Measurements from ENCODE around the gene ANKS1A. TPM values are rescaled to one million over a fixed set of nuclear protein-coding genes. Genes with fewer than 3 reads are reported as not detected.

The ANKS1A gene
- total RNA-seq, 2 experiments from 2014 or later = 7.2 to 7.7 TPM

DNA sequence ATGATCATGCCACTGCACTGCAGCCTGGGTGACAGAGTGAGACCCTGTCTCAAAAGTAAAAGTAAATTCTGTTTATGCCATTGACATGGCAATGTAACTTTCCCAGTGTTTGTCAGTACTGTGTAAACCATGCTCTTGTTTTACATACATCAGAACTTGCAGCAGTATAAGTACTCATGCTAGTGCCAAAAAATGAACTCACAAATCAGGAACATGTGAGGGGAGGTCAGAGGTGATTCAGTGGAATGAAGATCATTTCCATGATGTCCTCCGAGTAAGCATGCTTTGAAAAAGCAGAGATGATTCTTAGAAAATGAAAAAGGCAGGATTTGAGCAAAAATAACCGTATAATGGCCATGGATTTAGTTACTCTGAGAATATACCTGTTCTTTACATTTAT lies 81.9 kb downstream of the ANKS1A start:
- H3K4me3 Mint-ChIP-seq = no peak overlapping the region
- no peaks in the 10 kb centered on the region for H3K27me3 Mint-ChIP-seq
- intact Hi-C loops (cut with micrococcal nuclease) = no loop called here
- H3K9me3 Mint-ChIP-seq = no peaks in the 10 kb centered on the region
- H3K27ac Mint-ChIP-seq = no peak overlapping the region
- ChIA-PET CTCF (interaction anchor here (1.3 kb wide), 1 partner anchor 235 kb away, joined by 4 read pairs; no protein-coding TSS in a partner anchor), POLR2A (no interaction called here)
- no peaks in the 10 kb centered on the region for H3K4me1 Mint-ChIP-seq (ENCODE audit: low read depth)
- H3K36me3 Mint-ChIP-seq = peaks cover 12% of the 10 kb centered on the region
- DNase-seq = no peak

DNA sequence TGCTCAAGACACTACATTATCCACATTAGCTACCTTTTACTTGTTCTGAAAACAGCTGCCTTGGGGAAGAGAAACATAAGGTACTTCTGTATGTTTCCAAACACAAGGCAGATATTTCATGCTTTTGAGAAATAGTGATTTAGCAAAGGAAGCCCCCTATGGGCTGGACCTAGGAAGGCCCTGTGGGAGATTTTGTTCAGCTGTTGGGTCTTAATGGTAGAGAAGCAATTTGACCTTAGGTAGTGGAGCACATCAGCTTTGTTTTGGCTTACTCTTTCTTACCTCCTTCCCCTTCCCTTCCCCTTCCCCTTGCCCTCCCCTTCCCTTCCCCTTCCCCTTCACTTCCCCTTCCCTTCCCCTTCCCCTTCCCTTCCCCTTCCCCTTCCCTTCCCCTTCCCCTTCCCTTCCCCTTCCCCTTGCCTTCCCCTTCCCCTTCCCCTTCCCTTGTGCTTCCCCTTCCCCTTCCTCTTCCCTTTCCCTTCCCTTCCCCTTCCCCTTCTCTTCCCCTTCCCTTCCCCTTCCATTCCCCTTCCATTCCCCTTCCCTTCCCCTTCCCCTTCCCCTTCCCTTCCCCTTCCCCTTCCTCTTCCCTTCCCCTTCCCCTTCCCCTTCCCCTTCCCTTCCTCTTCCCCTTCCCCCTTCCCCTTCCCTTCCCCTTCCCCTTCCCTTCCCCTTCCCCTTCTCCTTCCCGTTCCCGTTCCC lies 84.6 kb downstream of the ANKS1A start:
- DNase-seq = no peak
- H3K4me1 Mint-ChIP-seq (ENCODE audit: low read depth) = no peaks in the 10 kb centered on the region
- no peak overlapping the region for H3K4me3 Mint-ChIP-seq
- peaks cover 12% of the 10 kb centered on the region for H3K36me3 Mint-ChIP-seq
- ChIA-PET CTCF (interaction anchor here (0.7 to 1.9 kb wide), 2 partner anchors 14 to 86 kb away, joined by 3 to 5 read pairs; partner anchors contain the start of gene TAF11), POLR2A (no interaction called here)
- no peak overlapping the region for H3K27ac Mint-ChIP-seq
- intact Hi-C loops (cut with micrococcal nuclease) = no loop called here
- no peaks in the 10 kb centered on the region for H3K27me3 Mint-ChIP-seq
- H3K9me3 Mint-ChIP-seq = no peaks in the 10 kb centered on the region

DNA sequence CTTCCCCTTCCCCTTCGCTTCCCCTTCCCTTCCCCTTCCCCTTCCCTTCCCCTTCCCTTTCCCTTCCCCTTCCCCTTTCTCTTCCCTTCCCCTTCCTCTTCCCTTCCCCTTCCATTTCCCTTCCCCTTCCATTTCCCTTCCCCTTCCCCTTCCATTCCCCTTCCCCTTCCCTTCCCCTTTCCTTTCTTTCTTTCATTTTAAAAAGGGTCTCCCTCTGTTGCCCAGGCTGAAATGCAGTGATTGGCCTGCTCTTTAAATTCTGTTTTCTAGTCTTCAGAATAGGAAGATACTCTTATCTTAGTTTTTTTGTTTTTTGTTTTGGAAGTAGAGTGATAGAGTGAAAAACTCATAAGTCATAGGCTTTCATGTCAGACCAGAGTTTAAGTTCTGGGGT lies 85.2 kb downstream of the ANKS1A start:
- DNase-seq = no peak
- H3K27ac Mint-ChIP-seq = no peak overlapping the region
- H3K9me3 Mint-ChIP-seq = no peaks in the 10 kb centered on the region
- POLR2A ChIA-PET = no interaction called here
- peaks cover 12% of the 10 kb centered on the region for H3K36me3 Mint-ChIP-seq
- H3K4me1 Mint-ChIP-seq (ENCODE audit: low read depth) = no peaks in the 10 kb centered on the region
- H3K4me3 Mint-ChIP-seq = no peak overlapping the region
- intact Hi-C loops (cut with micrococcal nuclease) = no loop called here
- CTCF ChIA-PET = interaction anchor here (1.9 to 2.0 kb wide), 2 partner anchors 12 to 13 kb away, joined by 5 to 7 read pairs; no protein-coding TSS in a partner anchor
- H3K27me3 Mint-ChIP-seq = no peaks in the 10 kb centered on the region

DNA sequence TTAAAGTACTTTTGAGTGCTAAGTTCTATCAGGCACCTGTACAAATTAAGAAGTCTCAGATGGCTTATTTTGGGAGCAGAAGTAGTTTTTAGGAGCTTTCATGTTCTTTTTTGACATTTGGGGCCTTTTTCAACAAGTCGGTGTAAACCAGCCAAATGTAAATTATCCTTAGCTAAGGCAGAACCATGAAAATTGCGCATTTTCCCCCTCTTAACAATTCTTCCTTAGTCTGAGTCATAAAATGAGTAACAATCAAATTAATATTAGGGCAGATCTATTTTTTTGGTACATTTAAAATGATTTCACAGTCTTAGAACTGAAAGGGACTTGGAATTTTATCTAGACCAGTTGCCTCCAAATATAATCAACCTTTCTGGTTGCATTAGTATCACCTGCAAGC lies 87.2 kb downstream of the ANKS1A start:
- no peak overlapping the region for H3K27ac Mint-ChIP-seq
- H3K9me3 Mint-ChIP-seq = no peaks in the 10 kb centered on the region
- intact Hi-C loops (cut with micrococcal nuclease) = no loop called here
- no peaks in the 10 kb centered on the region for H3K4me1 Mint-ChIP-seq (ENCODE audit: low read depth)
- H3K36me3 Mint-ChIP-seq = peaks cover 4% of the 10 kb centered on the region
- H3K4me3 Mint-ChIP-seq = no peak overlapping the region
- POLR2A ChIA-PET = no interaction called here
- CTCF ChIA-PET = interaction anchor here (2.0 kb wide), 1 partner anchor 10 kb away, joined by 7 read pairs; no protein-coding TSS in a partner anchor
- H3K27me3 Mint-ChIP-seq = no peaks in the 10 kb centered on the region
- no peak for DNase-seq

DNA sequence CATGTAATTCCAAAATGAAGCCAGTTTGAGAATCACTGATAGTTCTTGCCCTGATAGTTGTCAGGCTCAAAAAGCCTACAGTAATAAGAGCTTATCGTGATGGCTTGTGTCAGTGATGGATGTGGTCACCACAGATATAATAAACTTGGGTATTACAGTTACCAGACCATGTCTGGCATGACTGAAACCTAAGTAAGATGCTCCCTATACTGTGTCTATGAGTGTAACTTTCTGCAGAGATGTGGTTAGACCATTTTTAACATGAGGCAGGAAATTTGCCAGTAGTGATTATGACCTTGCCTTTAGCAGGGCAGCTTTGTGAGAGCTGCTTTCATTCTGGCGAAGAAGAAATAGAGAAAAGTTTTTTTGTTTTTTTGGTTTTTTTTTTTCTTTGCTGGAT lies 90.2 kb downstream of the ANKS1A start:
- Mint-ChIP-seq H3K4me1 (ENCODE audit: low read depth) (no peaks in the 10 kb centered on the region), H3K9me3 (no peaks in the 10 kb centered on the region), H3K27ac (no peak overlapping the region), H3K27me3 (no peaks in the 10 kb centered on the region), H3K4me3 (no peak overlapping the region), H3K36me3 (peaks cover 5% of the 10 kb centered on the region)
- intact Hi-C loops (cut with micrococcal nuclease) = no loop called here
- POLR2A ChIA-PET = no interaction called here
- no peak for DNase-seq
- CTCF ChIA-PET = interaction anchor here (3.5 kb wide), 1 partner anchor 161 kb away, joined by 9 read pairs; no protein-coding TSS in a partner anchor

DNA sequence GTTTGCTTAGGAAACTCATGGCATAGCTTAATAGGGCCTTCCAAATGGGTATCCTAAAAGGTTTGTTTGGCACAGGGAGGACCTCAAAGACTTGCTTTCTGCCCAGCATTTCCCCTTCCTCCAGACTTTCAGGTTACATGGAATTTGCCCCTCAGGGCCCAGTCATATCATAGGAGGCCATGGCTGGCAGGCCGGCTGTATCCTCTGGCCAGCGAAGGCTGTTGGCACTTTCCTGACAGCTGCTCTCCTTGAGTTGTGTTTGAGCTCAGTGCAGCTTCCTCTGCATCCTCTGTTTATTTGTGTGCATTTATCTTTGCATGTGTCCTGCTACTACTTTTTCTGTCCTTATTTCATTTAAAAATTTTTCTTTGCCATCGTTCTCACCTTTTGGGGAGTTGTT lies 90.9 kb downstream of the ANKS1A start:
- H3K36me3 Mint-ChIP-seq = peaks cover 5% of the 10 kb centered on the region
- intact Hi-C loops (cut with micrococcal nuclease) = no loop called here
- no peak overlapping the region for H3K4me3 Mint-ChIP-seq
- H3K4me1 Mint-ChIP-seq (ENCODE audit: low read depth) = no peaks in the 10 kb centered on the region
- ChIA-PET CTCF (interaction anchor here (3.5 kb wide), 1 partner anchor 160 kb away, joined by 9 read pairs; no protein-coding TSS in a partner anchor), POLR2A (no interaction called here)
- H3K27me3 Mint-ChIP-seq = no peaks in the 10 kb centered on the region
- no peaks in the 10 kb centered on the region for H3K9me3 Mint-ChIP-seq
- H3K27ac Mint-ChIP-seq = no peak overlapping the region
- no peak for DNase-seq

DNA sequence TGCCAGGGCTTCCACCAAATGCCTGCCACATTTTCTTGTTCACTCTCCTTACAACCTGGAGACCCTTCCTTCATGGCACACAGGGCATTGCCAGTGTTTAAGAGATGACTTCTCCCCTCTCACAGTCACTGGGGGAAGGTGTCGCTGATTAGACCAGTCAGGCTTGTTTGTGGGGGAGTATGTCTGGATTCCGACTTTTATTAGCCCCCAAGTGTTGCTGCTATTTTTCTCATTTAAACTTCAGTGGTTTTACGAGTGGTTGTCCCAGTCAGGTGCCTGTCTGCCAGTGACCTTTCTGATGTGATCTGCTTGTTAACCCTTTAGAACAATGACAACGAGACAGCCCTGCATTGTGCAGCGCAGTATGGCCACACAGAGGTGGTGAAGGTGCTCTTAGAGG lies 92.3 kb downstream of the ANKS1A start:
- POLR2A ChIA-PET = no interaction called here
- intact Hi-C loops (cut with micrococcal nuclease) = no loop called here
- Mint-ChIP-seq H3K36me3 (peaks cover 8% of the 10 kb centered on the region), H3K27ac (no peak overlapping the region), H3K27me3 (no peaks in the 10 kb centered on the region), H3K4me1 (ENCODE audit: low read depth) (no peaks in the 10 kb centered on the region), H3K9me3 (no peaks in the 10 kb centered on the region), H3K4me3 (no peak overlapping the region)
- CTCF ChIA-PET = interaction anchor here (3.5 kb wide), 1 partner anchor 158 kb away, joined by 9 read pairs; no protein-coding TSS in a partner anchor
- no peak for DNase-seq

DNA sequence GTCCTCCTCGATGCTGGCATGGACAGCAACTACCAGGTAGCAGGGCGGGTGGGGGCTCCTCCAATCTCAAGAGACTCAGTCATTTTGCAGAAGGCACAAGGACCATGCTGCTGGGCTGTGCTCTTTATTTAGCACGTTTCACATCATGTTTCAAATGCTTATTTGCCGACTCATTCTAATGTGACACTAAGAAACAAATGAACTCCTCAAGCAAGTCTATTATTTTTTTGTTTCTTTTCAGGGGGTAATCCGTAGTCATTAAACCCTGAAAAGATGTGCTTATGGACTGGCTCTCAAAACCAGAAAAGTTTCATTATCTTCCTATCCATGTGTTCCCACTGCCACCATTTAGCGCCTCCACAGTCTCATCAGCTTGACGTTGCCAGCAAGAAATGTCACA lies 92.9 kb downstream of the ANKS1A start:
- Mint-ChIP-seq H3K4me1 (ENCODE audit: low read depth) (no peaks in the 10 kb centered on the region), H3K27ac (no peak overlapping the region), H3K36me3 (peaks cover 8% of the 10 kb centered on the region), H3K4me3 (no peak overlapping the region), H3K27me3 (no peaks in the 10 kb centered on the region), H3K9me3 (no peaks in the 10 kb centered on the region)
- ChIA-PET POLR2A (no interaction called here), CTCF (interaction anchor here (3.5 kb wide), 1 partner anchor 158 kb away, joined by 9 read pairs; no protein-coding TSS in a partner anchor)
- DNase-seq = no peak
- intact Hi-C loops (cut with micrococcal nuclease) = no loop called here

DNA sequence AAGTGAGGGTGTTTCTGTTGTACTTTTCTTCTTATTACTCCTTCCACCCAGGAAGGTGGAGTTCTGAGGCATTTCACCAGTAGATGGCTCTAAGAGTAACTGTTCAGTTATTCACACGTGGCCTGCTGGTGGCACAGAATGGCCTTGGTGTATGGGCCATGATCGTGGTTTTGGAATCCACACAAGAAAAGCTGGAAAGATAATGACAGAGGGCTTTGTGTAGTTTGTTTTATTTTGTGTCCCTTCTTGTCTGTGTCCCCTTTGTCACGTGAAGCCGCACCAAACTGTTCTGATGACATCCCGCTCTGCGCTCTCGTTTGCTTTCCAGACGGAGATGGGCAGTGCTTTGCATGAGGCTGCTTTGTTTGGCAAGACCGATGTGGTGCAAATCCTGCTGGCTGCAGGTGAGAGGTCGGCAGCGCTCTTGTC lies 93.4 kb downstream of the ANKS1A start:
- intact Hi-C loops (cut with micrococcal nuclease) = no loop called here

DNA sequence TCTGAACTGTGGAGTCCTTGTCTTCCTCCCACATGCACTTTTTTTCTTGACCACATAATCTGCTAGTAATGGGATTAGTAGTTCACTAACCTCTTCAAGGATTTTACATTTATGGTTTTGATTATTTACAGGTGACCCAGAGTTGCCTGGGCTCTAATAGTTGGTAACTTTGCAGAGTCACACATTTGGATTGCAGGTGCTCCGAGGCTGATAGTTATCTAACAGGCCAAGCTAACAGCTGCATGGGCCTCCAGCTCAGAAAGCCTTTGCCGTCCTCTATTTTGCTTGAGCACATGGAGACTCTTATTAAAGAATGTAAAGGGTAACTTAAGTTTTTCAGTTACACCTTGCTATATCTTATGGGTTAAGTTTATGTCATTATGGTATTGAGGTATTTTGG lies 95.4 kb downstream of the ANKS1A start:
- Mint-ChIP-seq H3K4me1 (ENCODE audit: low read depth) (no peaks in the 10 kb centered on the region), H3K4me3 (no peak overlapping the region), H3K36me3 (peaks cover 12% of the 10 kb centered on the region), H3K27ac (no peak overlapping the region), H3K9me3 (no peaks in the 10 kb centered on the region), H3K27me3 (no peaks in the 10 kb centered on the region)
- no peak for DNase-seq
- intact Hi-C loops (cut with micrococcal nuclease) = no loop called here
- ChIA-PET CTCF (interaction anchor here (6.4 to 7.1 kb wide), 3 partner anchors 156 to 257 kb away, joined by 58 to 86 read pairs (median 86); no protein-coding TSS in a partner anchor), POLR2A (no interaction called here)

More for the DNA sequence above, 93.4 kb downstream of the ANKS1A start:
- ChIA-PET POLR2A (no interaction called here), CTCF (no interaction called here)
- Mint-ChIP-seq H3K4me3 (no peak overlapping the region), H3K4me1 (ENCODE audit: low read depth) (no peaks in the 10 kb centered on the region), H3K27ac (no peak overlapping the region), H3K9me3 (no peaks in the 10 kb centered on the region), H3K36me3 (peaks cover 8% of the 10 kb centered on the region), H3K27me3 (no peaks in the 10 kb centered on the region)
- DNase-seq = no peak

DNA sequence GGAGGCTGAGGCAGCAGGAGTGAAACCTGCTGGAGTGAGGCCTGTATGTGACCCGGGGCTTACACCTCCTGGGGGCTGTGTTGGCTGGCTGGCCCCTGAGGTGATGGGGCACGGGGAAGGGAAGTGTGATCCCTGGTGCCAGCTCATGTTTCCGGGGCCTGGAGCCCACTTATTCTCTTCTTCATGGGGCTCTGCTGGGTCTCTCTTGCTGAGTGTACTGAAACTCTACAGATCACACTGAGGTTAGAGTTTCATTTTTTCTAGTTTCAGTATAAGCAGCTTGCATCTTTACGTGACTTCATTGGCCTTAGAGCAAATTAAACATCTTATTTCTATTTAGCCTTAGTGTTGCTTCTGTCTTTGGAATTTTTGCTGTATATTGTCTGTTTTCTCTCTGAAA lies 96.2 kb downstream of the ANKS1A start:
- DNase-seq = no peak
- H3K4me3 Mint-ChIP-seq = no peak overlapping the region
- CTCF ChIA-PET = interaction anchor here (1.1 to 7.1 kb wide), 8 partner anchors 10 to 256 kb away, joined by 3 to 86 read pairs (median 8); no protein-coding TSS in a partner anchor
- H3K4me1 Mint-ChIP-seq (ENCODE audit: low read depth) = no peaks in the 10 kb centered on the region
- no peaks in the 10 kb centered on the region for H3K9me3 Mint-ChIP-seq
- POLR2A ChIA-PET = no interaction called here
- peaks cover 14% of the 10 kb centered on the region for H3K36me3 Mint-ChIP-seq
- no peaks in the 10 kb centered on the region for H3K27me3 Mint-ChIP-seq
- intact Hi-C loops (cut with micrococcal nuclease) = no loop called here
- no peak overlapping the region for H3K27ac Mint-ChIP-seq

DNA sequence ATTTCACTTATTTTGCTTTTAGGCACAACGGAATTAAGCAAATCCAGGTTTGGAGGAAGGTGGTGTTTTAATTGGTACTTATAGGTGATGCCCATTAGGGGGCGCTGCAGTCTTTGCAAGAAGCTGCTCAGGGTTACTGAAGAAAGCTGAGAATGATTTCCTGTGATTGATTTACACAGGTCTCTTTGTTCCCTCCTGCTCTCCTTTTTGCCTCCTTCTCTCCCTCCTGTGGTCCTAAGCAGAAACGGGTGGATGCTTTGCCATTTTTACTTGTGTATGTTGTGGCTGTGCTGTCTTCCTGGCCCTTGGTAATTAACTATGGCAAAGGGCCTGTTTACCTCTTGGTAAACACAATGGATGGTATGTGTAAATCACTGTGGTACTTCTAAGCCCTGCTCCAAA lies 97.8 kb downstream of the ANKS1A start:
- H3K36me3 Mint-ChIP-seq = peaks cover 17% of the 10 kb centered on the region

More for the DNA sequence above, 97.8 kb downstream of the ANKS1A start:
- H3K9me3 Mint-ChIP-seq = no peaks in the 10 kb centered on the region
- ChIA-PET CTCF (interaction anchor here (0.6 to 7.1 kb wide), 38 partner anchors 9 to 823 kb away, joined by 3 to 86 read pairs (median 5); no protein-coding TSS in a partner anchor), POLR2A (interaction anchor here (1.0 kb wide), 1 partner anchor 98 kb away, joined by 3 read pairs; no protein-coding TSS in a partner anchor)
- no peak overlapping the region for H3K4me3 Mint-ChIP-seq
- H3K27me3 Mint-ChIP-seq = no peaks in the 10 kb centered on the region
- H3K27ac Mint-ChIP-seq = no peak overlapping the region
- no peaks in the 10 kb centered on the region for H3K4me1 Mint-ChIP-seq (ENCODE audit: low read depth)
- intact Hi-C loops (cut with micrococcal nuclease) = loop anchor here (1.0 to 2.0 kb wide), 3 partner anchors 153 to 254 kb away; no protein-coding TSS in a partner anchor
- DNase-seq = peak; percentile 68

All from activated CD4-positive, alpha-beta memory T cell treated with anti-CD3 and anti-CD28 coated beads for 36 hours (primary cell).